Ureter (tissue), 1 donor: ENCODE measurements around the gene H2AZ2. TPM values are rescaled to one million over a fixed set of nuclear protein-coding genes. Genes with fewer than 3 reads are reported as not detected.
"Not testable (repeated sequence)": the region's sequence is repeated elsewhere in the genome, so short reads cannot be mapped to it uniquely, and the experiment has no call there.

ENCODE experiments used
- DNase-seq: peaks from one replicate; pipeline ENCODE4 v3.0.0-alpha.2; 2020; ENCODE audit warnings: low spot score
- total RNA-seq: library from RNA; stranded (reverse); gene quantifications from one replicate; pipeline ENCODE4 v1.2.4, GENCODE V29; 2023
- donor health status: DM: yes; HTN: yes; CAD: no.

H2AZ2 gene
- total RNA-seq, 1 donor from 2014 or later = 104 TPM

DNA sequence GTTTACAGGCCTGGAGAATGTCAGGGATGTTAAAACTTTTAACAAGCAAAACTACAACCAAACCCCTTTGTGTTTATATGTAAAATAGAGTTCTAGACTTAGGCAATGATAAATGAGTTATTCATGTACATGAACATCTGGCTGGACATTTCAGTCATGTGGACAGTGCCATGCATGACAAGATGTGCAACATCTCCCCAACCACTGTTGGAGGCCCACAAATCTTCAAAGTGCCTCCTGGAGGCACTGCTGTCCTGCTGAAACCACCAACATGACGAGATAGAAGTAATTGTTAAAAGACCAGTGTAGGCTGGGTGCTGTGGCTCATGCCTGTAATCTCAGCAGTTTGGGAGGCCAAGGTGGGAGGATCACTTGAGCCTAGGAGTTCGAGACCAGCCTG, 33.0 kb downstream of the H2AZ2 start:
- no peak for DNase-seq

DNA sequence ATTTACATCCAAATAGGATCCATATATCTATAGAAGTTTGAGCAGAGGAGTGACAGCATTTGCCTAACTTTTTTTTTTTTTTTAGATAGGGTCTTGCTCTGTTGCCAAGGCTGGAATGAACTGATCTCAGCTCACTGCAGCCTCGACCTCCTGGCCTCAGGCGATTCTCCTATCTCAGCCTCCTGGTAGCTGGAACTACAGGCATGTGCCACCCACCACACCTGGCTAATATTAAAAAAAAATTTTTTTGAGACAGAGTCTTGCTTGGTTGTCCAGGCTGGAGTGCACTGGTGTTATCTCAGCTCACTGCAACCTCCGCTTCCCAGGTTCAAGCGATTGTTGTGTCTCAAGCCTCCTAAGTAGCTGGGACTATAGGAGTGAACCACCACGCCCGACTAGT, 36.3 kb downstream of the H2AZ2 start:
- no peak for DNase-seq

DNA sequence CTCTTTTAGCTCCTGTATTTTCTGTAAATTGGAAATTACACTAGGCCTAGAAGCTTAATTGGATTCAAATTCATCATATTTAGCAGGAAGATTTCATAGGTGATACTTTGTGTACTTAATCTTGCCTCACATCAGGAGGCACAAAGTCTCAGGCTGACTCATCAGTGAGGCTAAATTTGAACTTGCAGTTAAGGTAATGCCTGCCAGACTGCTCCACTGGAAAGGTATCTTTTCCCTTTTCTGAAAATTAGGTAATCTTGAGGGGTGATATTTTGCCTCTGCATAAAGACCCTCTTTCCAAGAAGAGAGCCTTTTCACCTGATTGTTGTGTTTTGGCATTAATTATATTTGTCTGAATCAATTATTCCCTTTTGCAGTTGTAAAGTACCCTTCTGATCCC, 36.8 kb downstream of the H2AZ2 start:
- no peak for DNase-seq

DNA sequence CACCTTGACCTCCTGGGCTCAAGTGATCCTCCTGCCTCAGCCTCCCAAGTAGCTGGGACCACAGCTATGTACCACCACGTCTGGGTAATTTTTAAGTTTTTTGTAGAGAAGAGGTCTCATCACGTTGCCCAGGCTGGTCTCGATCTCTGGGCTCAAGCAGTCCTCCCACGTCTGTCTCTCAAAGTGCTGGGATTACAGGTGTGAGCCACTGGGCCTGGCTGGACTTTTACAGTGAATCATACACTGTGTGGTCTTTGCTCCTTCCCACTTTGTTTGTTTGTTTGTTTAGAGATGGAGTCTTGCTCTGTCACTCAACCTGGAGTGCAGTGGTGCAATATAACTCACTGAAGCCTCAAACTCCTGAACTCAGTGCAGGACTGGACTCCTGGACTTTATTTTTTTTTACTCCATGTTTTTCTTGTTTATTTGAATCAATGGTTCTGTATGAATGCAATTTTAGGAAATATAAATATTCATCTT, 38.9 kb downstream of the H2AZ2 start:
- no peak for DNase-seq

DNA sequence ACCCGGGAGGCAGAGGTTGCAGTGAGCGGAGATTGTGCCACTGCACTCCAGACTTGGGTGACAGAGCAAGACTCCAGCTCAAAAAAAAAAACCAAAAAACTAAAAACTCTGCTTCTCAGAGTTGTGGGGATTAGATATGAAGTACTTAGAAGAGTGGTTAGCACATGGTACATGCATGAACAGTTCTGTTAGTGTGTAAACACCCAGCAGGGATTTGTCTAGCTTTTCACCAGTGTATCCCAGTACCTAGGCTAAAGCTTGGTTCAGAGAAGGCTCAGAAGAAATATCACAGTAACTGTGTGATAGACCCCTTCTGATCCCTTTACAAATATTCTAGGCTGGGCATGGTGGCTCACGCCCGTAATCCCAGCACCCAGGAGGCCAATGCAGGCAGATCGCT, 41.9 kb downstream of the H2AZ2 start:
- DNase-seq = no peak

DNA sequence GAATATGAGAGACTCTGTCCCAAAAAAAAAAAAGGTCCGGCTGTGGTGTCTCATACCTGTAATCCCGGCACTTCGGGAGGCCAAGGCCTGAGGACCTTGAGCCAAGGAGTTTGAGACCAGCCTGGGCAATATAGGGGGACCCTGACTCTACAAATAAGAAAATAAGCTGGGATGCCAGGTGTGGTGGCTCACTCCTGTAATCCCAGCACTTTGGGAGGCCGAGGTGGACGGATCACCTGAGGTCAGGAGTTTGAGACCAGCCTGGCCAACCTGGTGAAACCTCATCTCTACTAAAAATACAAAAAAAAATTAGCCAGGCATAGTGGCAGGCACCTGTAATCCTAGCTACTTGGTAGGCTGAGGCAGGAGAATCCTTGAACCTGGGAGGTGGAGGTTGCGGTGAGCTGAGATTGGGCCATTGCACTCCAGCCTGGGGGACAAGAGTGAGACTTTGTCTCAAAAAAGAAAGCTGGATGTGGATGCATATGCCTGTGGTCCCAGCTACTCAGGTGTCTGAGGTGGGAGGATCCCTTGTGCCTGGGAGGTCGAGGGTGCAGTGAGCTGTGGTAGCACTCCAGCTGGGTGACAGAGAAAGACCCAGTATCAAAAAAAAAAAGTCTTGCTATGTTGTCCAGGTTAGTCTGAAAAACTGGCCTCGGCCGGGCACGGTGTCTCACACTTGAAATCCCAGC, 43.9 kb downstream of the H2AZ2 start:
- DNase-seq = not testable (repeated sequence)

DNA sequence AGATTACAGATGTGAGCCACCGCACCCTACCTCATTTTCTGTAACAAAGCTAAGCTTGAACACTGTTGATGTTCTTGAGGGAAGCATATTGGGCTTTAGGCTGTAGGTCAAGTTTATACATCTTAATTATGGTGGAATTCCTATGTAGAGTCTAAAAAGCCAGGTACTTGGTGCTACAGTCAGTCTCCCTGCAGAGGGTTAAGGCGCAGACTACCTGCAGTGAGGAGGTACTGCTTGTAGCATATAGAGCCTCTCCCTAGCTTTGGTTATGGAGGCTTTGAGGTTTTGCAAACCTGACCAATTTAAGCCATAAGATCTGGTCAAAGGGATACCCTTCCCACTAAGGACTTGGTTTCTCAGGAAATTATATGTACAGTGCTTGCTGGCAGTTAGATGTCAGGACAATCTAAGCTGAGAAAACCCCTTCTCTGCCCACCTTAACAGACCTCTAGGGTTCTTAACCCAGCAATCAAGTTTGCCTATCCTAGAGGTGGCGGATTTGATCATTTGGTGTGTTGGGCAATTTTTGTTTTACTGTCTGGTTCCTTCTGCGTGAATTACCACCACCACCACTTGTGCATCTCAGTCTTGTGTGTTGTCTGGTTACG, 45.4 kb downstream of the H2AZ2 start:
- no peak for DNase-seq

DNA sequence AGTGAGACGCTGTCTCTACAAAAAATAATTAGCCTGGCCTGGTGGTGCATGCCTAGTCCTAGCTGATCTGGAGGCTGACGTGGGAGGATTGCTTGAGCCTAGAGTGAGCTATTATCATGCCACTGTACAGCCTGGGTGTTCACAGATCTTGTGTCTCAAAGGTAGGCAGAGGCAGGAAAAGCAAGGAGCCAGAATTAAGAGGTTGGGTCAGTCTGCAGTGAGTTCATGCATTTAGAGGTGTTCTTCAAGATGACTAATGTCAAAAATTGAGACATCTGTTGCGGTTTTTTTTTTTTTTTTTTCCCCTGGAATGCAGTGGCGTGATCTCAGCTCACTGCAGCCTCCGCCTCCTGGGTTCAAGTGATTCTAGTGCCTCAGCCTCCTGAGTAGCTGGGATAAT, 46.0 kb downstream of the H2AZ2 start:
- no peak for DNase-seq

DNA sequence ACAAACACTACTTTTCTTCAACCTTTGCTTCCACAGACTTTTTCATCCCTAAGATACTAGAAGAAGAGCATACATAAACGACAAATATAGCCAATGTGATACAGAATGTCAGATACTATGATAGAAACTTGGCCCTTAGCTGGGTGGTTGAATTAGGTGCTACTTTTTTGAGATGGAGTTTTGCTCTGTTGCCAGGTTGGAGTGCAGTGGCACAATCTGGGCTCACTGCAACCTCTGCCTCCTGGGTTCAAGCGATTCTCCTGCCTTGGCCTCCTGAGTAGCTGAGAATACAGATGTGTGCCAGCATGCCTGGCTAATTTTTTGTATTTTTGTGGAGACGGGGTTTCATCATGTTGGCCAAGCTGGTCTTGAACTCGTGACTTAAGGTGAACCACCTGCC, 47.9 kb downstream of the H2AZ2 start:
- DNase-seq = no peak

DNA sequence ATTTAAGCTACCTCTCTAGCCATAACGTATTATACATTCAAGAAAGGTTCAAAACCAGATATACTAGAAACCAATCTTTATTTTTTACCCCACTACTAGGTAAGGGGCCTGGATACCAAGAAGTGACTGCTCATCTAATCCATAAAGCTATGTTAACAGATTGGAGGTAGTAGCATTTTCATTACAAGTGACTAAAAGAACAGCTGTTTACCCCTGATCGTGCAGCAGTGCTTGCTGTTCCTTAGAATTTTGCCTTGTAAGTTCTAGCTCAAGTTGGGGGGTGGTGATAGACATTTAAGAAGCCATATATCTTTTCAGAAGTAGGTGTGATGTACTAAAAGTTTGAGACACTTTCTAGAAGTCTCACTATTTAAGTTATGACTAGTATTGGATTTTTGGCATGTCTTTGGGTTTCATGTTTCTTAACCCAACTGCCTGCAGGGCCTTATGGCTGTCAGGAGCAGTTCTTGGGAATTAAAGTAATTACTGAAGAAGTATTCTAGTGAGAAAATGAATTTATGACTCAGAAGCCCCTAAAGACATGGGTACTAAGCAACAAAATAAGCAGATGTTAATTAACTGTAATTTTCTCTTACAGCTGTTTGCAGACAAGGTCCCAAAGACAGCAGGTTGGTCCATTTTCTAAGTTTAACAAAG, 49.1 kb downstream of the H2AZ2 start:
- no peak for DNase-seq

DNA sequence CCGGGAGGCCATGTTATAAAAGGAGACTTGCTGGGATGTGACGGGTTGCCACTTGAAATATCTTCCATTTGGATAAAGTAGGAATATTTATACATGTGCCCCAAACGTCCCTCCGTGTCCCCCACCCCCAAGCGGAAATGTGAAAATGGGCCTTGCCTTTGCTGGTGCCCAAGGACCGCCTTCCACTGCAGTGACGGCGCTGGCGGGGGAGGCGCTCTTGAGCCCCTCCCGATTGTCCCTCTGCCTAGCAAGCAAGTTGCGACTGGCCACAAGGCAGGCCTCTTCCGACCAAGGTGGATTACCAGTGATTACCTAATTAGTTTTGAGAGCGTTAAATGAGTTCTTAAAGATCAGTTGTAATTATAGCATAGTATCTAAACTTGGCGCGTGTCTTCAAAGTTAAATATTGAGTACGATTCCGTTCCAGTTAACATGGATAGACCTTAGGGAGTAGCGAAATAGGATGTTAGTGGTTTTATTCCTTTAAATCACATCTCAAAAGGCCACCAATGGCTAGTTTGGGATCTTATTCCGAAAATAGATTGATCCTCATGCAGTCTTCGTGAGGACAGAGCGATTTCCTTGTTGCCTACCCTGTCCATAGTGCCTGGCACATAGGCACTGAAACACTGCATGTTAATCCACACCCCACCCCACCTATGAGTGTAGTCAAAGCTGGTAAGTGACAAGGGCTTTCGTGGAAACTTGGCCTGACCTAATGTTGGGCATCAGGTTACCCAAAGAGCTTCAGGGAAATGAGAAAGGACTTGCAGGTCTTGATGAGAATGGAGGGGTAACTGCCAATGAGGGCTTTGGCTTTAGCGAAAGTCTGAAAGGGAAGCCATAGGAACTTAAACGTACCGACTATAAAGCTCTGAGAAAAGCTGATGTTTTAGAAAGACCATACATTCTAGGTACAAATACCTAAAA, 50.3 kb downstream of the H2AZ2 start:
- DNase-seq = peak; percentile 94

DNA sequence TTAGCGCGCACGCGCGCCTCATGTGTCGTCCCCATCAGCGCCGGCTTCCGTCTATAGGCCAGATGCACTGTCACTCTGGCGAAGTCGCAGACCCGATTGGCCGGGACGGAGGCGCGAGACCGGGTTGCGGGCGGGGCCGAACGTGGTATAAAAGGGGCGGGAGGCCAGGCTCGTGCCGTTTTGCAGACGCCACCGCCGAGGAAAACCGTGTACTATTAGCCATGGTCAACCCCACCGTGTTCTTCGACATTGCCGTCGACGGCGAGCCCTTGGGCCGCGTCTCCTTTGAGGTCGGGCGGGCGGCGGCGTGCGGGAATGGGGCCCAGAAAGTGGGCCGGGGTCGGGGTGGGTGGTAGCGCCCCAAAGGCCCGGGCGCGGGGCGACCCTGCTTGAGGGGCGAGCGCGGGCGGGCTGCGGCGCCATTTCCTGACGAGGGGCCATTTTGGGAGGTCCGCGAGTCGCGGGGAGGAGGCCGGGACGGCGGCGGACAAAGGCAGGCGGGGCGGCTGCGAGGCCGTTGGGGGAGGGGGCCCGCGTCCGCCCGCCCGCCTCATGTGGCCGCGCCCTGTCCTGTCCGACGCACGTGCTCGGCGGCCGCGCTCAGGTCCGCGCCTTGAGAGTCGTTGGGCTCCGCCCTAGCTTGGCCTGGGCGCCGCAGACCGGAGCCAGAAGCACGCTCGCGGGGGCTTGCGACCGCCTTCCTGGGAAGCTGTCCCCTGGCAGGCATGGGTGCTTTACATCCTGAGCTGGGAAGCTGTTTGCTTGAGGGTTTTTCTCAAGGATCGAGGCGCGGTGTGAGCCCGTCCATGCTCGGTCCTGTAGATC, 51.2 kb downstream of the H2AZ2 start, which contains the start of gene PPIA:
Gene PPIA (plus strand): TSS at position 178 of the 825 bp plus-strand sequence. CDS start 44 bp downstream, at position 222.
- DNase-seq = peak; percentile 99

DNA sequence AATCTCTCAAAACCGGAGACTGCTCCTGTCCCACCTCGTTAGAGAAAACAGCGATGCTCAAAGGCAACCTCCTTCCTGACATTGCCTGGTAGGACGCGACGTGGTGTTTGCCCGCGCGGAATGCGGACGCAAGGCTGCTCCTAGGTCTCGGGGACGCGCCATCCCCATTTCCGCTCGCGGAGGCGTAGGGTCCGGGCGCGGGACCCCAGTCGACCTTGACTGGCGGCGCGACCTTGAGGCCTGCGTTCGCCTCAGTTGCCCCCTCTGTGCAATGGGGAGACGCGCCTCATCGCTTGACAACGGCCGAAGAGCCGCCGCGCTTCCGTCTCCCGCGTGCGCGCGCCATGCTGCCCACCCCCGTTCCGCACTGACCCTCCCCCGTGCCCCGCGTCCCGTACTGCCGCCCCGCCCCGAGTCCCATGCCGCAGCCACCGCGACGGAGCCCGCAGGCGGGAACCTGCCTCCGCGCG, 51.8 kb downstream of the H2AZ2 start:
- no peak for DNase-seq

DNA sequence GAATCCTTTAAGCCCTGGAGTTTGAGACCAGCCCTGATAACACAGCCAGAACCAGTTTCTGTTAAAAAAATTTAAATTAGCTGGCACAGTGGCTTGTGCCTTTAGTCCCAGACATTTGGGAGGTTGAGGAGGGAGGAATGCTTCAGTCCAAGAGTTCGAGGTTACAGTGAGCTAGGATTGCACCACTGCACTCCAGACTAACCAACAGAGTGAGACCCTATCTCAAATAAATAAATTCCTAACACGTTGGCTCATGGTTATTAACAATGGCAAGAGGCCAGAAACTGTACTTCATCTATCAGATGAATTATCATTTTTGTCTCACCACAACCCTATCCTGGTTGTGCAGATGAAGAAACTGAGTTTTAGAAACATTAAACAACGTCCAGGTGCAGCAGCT, 53.6 kb downstream of the H2AZ2 start:
- no peak for DNase-seq

DNA sequence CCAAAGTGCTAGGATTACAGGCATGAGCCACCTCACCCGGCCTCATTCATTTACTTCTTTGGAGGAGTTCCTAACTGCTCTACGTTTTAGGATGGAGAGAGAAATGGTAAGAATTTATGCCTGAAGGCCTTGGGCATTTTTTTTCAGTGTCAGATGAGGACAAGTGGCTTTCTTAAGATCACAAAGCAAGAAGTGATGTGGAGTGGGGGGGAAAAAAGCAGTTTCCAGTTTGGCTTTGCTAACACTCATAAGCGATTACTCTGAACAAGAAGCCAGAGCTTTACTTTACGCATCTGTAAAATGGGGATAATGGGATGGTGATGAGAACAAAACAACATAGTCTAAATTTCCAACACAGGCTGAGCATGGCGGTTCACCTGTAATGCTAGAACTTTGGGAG, 54.0 kb downstream of the H2AZ2 start:
- no peak for DNase-seq

DNA sequence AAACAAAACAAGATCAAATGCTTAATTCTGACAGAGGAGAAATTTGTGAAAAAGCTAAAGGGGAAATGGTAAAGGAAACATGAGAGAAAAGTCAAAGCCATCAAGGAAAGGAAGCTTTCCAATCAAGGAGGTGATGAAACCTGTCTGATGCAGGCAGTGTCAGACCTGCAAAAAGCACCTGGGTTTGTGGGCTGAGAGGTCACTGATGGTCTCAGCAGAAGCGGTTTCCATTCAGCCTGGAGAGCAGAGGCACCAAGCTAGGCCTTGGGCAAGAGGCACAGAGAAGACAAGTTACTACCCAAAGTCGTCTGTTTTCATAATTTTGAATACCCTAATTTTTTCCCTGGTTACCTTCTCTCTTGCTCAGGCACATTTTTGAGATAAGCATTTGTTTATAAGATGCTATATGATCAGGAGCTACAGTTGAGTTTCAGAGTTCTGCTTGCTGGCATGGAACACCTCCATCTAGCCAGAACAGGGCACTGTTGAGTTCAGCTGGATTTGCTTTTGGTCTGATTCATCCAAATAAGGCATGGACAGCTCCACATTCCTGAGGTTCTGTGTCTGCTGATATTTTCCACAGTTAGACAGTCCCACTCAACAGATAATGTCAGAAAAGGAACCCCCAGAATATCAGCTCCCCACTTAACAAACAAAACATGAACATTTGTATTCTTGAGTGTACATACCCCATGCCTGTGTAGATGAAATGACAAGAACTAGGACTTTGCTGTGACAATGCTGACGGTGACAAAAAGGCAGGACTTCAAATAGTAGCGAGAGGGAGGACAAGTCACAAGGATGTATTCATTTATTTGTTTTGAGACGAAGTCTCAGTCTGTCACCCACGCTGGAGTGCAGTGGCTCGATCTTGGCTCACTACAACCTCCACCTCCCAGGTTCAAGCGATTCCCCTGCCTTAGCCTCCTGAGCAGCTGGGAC, 56.3 kb downstream of the H2AZ2 start:
- no peak for DNase-seq

DNA sequence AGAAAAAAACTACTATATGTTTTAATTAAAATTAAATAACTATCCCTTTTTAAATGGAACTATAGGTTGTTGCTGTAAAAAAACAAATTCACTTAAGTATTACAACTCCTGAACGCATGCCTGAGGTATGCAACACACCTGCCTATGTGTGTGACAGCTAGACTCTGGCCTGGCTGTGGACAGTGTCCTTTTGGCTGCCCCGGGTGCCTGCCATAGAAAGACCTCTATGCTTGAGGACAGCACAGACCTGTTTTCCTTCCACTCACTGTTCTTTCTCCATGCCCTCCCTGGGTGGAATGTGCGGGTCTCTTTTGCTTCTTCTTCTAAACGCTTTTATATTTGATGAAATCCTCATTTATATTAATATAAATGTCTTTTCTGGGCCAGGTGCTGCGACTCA, 57.9 kb downstream of the H2AZ2 start:
- DNase-seq = no peak

DNA sequence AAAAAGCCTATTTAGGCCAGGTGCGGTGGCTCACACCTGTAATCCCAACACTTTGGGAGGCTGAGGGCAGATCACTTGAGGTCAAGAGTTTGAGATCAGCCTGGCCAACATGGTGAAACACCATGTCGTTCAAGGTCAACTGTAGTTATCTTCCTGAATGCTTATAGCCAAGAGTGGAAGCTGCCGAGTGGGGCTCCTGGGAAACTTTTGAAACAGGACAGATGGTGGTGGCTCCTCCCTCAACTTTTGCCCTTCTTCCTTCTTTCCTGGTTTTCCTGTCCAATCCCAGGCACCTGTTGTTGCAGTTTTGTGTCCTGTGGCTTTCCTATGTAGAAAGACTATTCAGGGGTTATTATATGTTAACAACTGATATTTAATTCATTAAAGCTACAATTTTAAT, 60.1 kb downstream of the H2AZ2 start:
- no peak for DNase-seq

DNA sequence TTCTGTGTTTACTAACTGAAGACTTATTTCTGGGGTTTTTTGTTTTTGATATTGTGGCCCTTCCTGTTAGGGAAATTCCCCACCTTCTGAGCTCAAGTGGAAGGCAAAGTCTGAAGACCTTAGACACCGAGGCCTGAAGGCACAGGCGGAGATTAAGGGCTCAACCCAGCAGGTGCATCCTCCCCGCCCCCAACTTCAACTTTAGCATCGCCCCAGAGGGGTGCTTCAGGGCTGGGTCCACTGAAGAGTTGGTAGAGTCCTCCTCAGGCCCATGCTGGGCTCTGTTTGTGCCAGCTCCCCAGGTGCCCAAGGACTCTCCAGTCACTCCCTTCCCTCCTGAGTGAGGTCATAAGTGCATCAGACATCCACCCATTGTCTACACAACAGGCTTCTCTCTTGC, 60.8 kb downstream of the H2AZ2 start:
- DNase-seq = no peak

DNA sequence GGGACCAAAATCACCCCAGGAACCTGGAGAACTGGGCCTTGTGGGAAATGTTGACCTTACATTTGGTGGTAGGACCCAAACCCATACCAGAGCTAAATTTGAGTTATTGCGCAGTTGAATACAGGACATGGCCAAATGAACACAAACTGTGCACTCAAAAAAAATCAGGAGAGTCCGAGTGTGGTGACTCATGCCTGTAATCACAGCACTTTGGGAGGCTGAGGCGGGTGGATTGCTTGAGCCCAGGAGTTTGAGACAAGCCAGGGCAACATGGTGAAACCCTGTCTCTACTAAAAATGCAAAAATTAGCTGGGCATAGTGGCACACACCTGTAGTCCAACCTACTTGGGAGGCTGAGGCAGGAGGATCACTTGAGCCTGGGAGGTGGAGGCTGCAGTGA, 62.7 kb downstream of the H2AZ2 start:
- DNase-seq = not testable (repeated sequence)
